ENCODE data around the gene UQCRFS1.

UQCRFS1 gene

DNA sequence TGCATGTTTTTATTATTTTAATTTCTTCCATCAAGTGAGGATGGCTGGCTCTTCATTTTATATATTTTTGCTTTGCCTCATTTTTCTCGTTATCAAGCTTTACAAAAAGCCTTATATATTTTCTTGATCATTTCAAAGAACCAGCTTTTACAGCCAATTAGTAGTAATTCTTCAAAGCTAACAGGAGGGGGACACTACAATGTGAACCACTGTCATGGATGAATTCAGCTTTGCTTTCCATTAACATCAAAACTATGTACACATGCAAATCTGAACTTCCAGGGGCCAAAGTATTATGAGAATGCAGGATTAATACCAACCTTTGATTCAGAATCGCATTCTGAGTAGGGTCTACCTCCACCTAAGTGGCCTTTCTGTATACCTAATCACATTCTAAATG is 11.1 kb downstream of the UQCRFS1 start:
- no peak overlapping the region for H3K27ac ChIP-seq (ENCODE audit: low read depth in 2 of 2, low read length in 2 of 2)
- H3K9me3 ChIP-seq (ENCODE audit: control insufficient read depth in 2 of 2, low read length in 2 of 2) = no peaks in the 10 kb centered on the region
- no peaks in the 10 kb centered on the region for H3K4me1 ChIP-seq (ENCODE audit: control insufficient read depth in 2 of 2, insufficient read depth in 2 of 2, low read length in 2 of 2)
- H3K4me3 ChIP-seq (ENCODE audit: low read length in 2 of 2) = no peak overlapping the region
- H3K36me3 ChIP-seq (ENCODE audit: control insufficient read depth in 2 of 2, insufficient read depth in 2 of 2, low read length in 2 of 2) = peaks cover 13 to 14% of the 10 kb centered on the region in 2 donors
- no peaks in the 10 kb centered on the region for H3K27me3 ChIP-seq (ENCODE audit: control insufficient read depth in 2 of 2, insufficient read depth in 2 of 2, low read length in 2 of 2)
- no peak overlapping the region for H3K9ac ChIP-seq (ENCODE audit: low read depth in 1 of 2, low read length in 2 of 2)

DNA sequence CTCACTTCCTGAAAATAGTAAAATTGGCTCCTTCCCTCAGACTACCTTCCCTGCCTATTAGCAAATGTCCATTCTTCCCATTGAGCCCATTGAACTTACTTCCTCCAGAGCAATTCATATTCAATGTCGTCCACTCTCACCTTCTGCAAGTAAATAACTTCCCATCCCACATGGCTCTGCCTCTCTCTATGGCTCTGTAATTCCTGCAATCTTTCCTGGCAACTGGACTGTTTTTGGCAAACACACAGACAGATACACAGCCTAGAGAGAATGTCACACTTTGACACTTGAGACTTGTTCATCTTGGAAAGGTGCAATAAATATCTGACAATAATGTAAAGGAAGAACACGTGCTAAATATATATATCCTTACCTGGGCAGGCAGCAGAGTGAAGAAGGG is 18.3 kb downstream of the UQCRFS1 start:
- H3K36me3 ChIP-seq (ENCODE audit: control insufficient read depth in 2 of 2, insufficient read depth in 2 of 2, low read length in 2 of 2) = no peaks in the 10 kb centered on the region
- H3K27me3 ChIP-seq (ENCODE audit: control insufficient read depth in 2 of 2, insufficient read depth in 2 of 2, low read length in 2 of 2) = no peaks in the 10 kb centered on the region

DNA sequence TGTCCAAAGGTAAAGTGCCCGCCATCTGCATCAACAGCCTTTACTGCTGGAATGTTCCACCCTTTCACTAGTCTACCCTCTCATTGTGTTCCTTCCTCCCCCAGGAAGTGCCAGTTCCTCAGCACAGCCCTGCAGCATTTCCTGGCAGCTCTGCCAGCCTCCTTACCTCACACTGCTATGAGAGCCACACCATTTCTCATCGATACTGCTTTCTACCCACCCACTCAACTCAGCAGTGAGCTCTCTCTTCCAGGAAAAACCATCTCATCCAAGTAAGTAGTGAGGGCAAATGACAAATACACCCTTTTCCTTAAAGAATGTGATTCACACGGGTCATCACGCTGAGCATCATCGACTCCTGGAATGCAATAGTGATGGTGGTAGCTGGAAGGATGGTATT is 19.8 kb downstream of the UQCRFS1 start:
- Histone ChIP-seq H3K4me1 (ENCODE audit: control insufficient read depth in 2 of 2, insufficient read depth in 2 of 2, low read length in 2 of 2) (no peaks in the 10 kb centered on the region), H3K9ac (ENCODE audit: low read depth in 1 of 2, low read length in 2 of 2) (no peak overlapping the region), H3K36me3 (ENCODE audit: control insufficient read depth in 2 of 2, insufficient read depth in 2 of 2, low read length in 2 of 2) (no peaks in the 10 kb centered on the region), H3K4me3 (ENCODE audit: low read length in 2 of 2) (no peak overlapping the region), H3K9me3 (ENCODE audit: control insufficient read depth in 2 of 2, low read length in 2 of 2) (no peaks in the 10 kb centered on the region), H3K27me3 (ENCODE audit: control insufficient read depth in 2 of 2, insufficient read depth in 2 of 2, low read length in 2 of 2) (no peaks in the 10 kb centered on the region), H3K27ac (ENCODE audit: low read depth in 2 of 2, low read length in 2 of 2) (no peak overlapping the region)

More for the DNA sequence above, 18.3 kb downstream of the UQCRFS1 start:
- Histone ChIP-seq H3K4me3 (ENCODE audit: low read length in 2 of 2) (no peak overlapping the region), H3K9ac (ENCODE audit: low read depth in 1 of 2, low read length in 2 of 2) (no peak overlapping the region), H3K4me1 (ENCODE audit: control insufficient read depth in 2 of 2, insufficient read depth in 2 of 2, low read length in 2 of 2) (no peaks in the 10 kb centered on the region), H3K27ac (ENCODE audit: low read depth in 2 of 2, low read length in 2 of 2) (no peak overlapping the region), H3K9me3 (ENCODE audit: control insufficient read depth in 2 of 2, low read length in 2 of 2) (no peaks in the 10 kb centered on the region)

DNA sequence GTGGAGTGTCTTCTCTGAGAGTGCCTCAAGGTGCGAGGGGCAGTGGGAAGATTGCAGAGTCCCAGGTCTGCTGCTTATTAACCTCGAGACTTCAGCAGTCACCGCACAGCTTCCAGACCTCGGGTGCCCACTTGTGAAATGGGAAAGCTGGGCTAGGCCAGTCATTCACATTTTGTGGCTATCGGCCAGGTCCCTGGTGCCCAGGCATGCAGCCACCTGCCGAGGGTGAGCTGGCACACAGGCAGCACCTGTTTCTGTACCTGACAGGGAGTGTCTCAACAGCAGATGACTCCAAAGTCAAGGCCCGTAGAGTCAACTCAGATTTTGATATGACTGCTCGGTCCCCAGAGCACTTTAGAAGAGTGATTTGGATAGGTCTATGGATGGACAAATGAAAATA is 21.9 kb downstream of the UQCRFS1 start:
- no peaks in the 10 kb centered on the region for H3K27me3 ChIP-seq (ENCODE audit: control insufficient read depth in 2 of 2, insufficient read depth in 2 of 2, low read length in 2 of 2)

DNA sequence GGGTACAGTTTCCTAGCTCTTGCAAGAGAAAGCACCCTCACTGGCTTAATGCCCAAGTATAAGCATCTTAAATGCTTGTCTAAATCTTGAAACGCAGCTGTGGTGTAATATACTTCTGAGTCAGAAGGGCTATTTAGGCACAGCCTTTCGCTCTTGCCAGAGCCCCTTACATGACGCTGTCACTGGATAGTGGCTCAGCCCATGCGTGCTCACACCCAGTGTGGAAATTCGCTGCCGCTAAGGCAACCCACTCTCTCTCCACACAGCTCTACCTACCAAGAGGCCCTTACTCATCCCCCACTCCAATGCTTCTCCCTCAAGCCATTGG is 24.0 kb downstream of the UQCRFS1 start:
- Histone ChIP-seq H3K9me3 (ENCODE audit: control insufficient read depth in 2 of 2, low read length in 2 of 2) (no peaks in the 10 kb centered on the region), H3K9ac (ENCODE audit: low read depth in 1 of 2, low read length in 2 of 2) (no peak overlapping the region), H3K36me3 (ENCODE audit: control insufficient read depth in 2 of 2, insufficient read depth in 2 of 2, low read length in 2 of 2) (no peaks in the 10 kb centered on the region), H3K27ac (ENCODE audit: low read depth in 2 of 2, low read length in 2 of 2) (no peak overlapping the region), H3K4me3 (ENCODE audit: low read length in 2 of 2) (no peak overlapping the region), H3K4me1 (ENCODE audit: control insufficient read depth in 2 of 2, insufficient read depth in 2 of 2, low read length in 2 of 2) (no peaks in the 10 kb centered on the region), H3K27me3 (ENCODE audit: control insufficient read depth in 2 of 2, insufficient read depth in 2 of 2, low read length in 2 of 2) (no peaks in the 10 kb centered on the region)

More for the DNA sequence above, 21.9 kb downstream of the UQCRFS1 start:
- Histone ChIP-seq H3K9ac (ENCODE audit: low read depth in 1 of 2, low read length in 2 of 2) (no peak overlapping the region), H3K9me3 (ENCODE audit: control insufficient read depth in 2 of 2, low read length in 2 of 2) (no peaks in the 10 kb centered on the region), H3K4me1 (ENCODE audit: control insufficient read depth in 2 of 2, insufficient read depth in 2 of 2, low read length in 2 of 2) (no peaks in the 10 kb centered on the region), H3K27ac (ENCODE audit: low read depth in 2 of 2, low read length in 2 of 2) (no peak overlapping the region), H3K36me3 (ENCODE audit: control insufficient read depth in 2 of 2, insufficient read depth in 2 of 2, low read length in 2 of 2) (no peaks in the 10 kb centered on the region), H3K4me3 (ENCODE audit: low read length in 2 of 2) (no peak overlapping the region)

DNA sequence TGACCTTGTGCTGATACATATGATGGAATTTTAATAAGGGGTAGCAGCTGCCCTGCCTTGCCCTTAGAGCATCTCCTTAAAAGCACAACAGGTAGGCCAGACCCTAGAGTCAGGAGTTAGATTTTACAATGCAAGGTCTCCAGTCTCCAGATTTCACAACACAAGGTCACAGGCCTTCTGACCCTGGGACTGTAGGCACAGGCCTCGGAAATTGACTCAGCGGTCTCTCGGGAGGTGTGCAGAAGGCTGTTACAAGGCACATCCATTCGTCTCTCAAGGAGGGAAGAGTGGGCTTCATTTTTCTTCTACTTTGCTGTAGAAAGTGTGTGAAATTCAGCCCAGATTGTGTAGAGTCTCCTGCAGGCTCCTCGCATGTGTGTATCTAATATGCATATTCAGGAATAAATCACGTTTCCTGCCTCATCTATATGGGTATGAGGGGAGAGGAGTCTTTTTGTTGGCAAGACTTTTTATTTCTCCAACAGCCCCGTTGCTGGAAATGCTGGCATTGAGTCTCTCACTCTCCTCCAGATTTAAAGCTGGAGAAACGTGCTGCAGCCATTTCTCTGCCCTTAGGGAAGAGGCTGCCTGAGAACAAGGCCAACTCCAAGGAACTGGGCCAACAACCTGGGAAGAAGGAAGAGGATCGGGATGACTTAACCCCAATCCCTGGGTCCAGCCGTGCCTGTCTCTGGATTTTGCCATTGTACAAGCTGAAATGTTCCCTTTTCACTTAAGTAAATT is 24.5 kb downstream of the UQCRFS1 start:
- no peaks in the 10 kb centered on the region for H3K27me3 ChIP-seq (ENCODE audit: control insufficient read depth in 2 of 2, insufficient read depth in 2 of 2, low read length in 2 of 2)
- H3K9me3 ChIP-seq (ENCODE audit: control insufficient read depth in 2 of 2, low read length in 2 of 2) = no peaks in the 10 kb centered on the region
- no peak overlapping the region for H3K9ac ChIP-seq (ENCODE audit: low read depth in 1 of 2, low read length in 2 of 2)
- no peaks in the 10 kb centered on the region for H3K4me1 ChIP-seq (ENCODE audit: control insufficient read depth in 2 of 2, insufficient read depth in 2 of 2, low read length in 2 of 2)
- no peak overlapping the region for H3K4me3 ChIP-seq (ENCODE audit: low read length in 2 of 2)
- no peaks in the 10 kb centered on the region for H3K36me3 ChIP-seq (ENCODE audit: control insufficient read depth in 2 of 2, insufficient read depth in 2 of 2, low read length in 2 of 2)
- no peak overlapping the region for H3K27ac ChIP-seq (ENCODE audit: low read depth in 2 of 2, low read length in 2 of 2)

DNA sequence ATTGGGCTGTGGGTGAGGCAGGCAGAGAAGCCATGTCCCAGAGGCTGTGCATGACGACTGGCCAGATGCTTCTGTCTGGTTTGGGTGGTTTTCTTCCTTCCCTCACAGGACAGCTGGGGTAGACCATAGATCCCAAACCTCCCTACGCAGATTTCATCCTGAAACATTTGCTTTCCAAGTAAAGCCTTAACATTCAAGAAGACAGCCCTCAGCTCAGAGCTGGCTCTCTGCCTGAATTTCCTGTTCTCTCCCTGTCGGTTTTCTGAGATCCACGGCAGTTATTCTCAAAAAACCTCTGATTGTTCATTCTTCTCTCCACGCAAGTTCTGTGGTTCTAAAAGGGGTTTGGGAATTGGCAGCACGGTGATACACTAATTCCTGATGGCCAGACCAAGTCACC is 25.3 kb downstream of the UQCRFS1 start:
- no peak overlapping the region for H3K9ac ChIP-seq (ENCODE audit: low read depth in 1 of 2, low read length in 2 of 2)
- no peaks in the 10 kb centered on the region for H3K9me3 ChIP-seq (ENCODE audit: control insufficient read depth in 2 of 2, low read length in 2 of 2)
- no peak overlapping the region for H3K27ac ChIP-seq (ENCODE audit: low read depth in 2 of 2, low read length in 2 of 2)
- H3K4me1 ChIP-seq (ENCODE audit: control insufficient read depth in 2 of 2, insufficient read depth in 2 of 2, low read length in 2 of 2) = no peaks in the 10 kb centered on the region
- H3K27me3 ChIP-seq (ENCODE audit: control insufficient read depth in 2 of 2, insufficient read depth in 2 of 2, low read length in 2 of 2) = no peaks in the 10 kb centered on the region
- H3K36me3 ChIP-seq (ENCODE audit: control insufficient read depth in 2 of 2, insufficient read depth in 2 of 2, low read length in 2 of 2) = no peaks in the 10 kb centered on the region
- H3K4me3 ChIP-seq (ENCODE audit: low read length in 2 of 2) = no peak overlapping the region

DNA sequence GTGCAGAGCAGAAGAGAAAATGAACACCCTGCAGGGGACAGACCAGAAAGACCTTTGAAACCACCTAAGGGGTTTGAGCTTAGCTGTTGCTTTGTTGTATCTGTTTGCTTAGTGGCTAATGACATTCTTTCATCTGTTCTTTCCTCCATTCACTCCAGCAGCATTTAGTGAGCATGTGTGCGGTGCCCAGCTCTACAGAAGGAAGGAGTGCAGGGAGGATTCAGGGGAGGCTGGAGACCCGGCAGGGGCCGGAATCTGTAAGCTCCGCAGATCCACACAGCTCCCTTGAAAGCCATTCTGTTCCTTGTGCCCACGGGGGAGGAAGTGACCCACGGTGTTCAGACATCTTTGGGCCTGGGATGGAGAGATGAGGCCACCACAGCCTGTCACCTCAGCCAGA is 27.5 kb downstream of the UQCRFS1 start:
- Histone ChIP-seq H3K9ac (ENCODE audit: low read depth in 1 of 2, low read length in 2 of 2) (no peak overlapping the region), H3K27ac (ENCODE audit: low read depth in 2 of 2, low read length in 2 of 2) (no peak overlapping the region), H3K27me3 (ENCODE audit: control insufficient read depth in 2 of 2, insufficient read depth in 2 of 2, low read length in 2 of 2) (no peaks in the 10 kb centered on the region), H3K9me3 (ENCODE audit: control insufficient read depth in 2 of 2, low read length in 2 of 2) (no peaks in the 10 kb centered on the region), H3K4me3 (ENCODE audit: low read length in 2 of 2) (no peak overlapping the region), H3K36me3 (ENCODE audit: control insufficient read depth in 2 of 2, insufficient read depth in 2 of 2, low read length in 2 of 2) (no peaks in the 10 kb centered on the region), H3K4me1 (ENCODE audit: control insufficient read depth in 2 of 2, insufficient read depth in 2 of 2, low read length in 2 of 2) (no peaks in the 10 kb centered on the region)

DNA sequence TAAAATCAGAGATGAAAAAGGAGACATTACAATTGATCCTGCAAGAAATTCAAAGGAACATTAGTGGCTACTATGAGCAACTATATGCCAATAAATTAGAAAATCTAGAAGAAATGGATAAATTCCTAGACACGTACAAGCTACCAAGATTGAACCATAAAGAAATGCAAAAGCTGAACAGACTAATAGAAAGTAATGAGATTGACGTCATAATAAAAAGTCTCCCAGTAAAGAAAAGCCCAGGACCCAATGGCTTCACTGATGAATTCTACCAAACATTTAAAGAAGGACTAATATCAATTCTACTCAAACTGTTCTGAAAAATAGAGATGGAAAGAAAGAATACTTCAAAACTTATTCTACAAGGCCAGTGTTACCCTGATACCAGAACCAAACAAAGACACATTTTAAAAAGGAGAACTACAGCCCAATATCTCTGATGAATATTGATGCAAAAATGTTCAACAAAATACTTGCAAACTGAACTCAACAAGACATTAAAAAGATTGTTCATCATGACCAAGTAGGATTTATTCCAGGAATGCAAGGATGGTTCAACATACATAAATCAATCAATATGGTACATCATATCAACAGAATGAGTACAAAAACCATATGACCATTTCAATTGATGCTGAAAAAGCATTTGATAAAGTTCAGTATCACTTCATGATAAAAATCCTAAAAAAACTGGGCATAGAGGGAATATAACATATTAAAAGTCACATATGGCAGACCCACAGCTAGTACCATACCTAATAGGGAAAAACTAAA is 35.8 kb downstream of the UQCRFS1 start:
- H3K4me1 ChIP-seq (ENCODE audit: control insufficient read depth in 2 of 2, insufficient read depth in 2 of 2, low read length in 2 of 2) = no peaks in the 10 kb centered on the region
- H3K9me3 ChIP-seq (ENCODE audit: control insufficient read depth in 2 of 2, low read length in 2 of 2) = peaks cover 4 to 5% of the 10 kb centered on the region in 2 donors
- H3K9ac ChIP-seq (ENCODE audit: low read depth in 1 of 2, low read length in 2 of 2) = no peak overlapping the region
- no peaks in the 10 kb centered on the region for H3K27me3 ChIP-seq (ENCODE audit: control insufficient read depth in 2 of 2, insufficient read depth in 2 of 2, low read length in 2 of 2)
- H3K27ac ChIP-seq (ENCODE audit: low read depth in 2 of 2, low read length in 2 of 2) = no peak overlapping the region
- no peak overlapping the region for H3K4me3 ChIP-seq (ENCODE audit: low read length in 2 of 2)
- H3K36me3 ChIP-seq (ENCODE audit: control insufficient read depth in 2 of 2, insufficient read depth in 2 of 2, low read length in 2 of 2) = no peaks in the 10 kb centered on the region

DNA sequence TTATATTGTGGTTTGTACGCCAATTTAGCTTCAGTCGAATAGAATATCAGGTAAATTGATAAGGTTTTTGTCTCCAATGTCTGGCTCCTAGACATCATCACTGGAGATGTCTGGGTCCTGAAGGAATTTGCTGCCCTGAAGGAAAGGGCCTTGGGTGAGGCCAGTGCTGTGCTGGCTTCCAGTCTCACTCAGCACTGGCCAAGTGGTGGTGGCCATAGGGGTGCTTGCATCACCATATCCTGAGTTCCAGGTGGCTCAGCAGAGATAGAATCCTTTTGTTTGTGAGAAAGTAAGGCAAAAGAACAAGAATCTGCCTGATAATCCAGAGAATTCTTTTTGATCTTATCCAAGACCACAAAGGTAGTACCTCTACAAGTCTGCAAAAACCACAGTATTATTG is 39.1 kb downstream of the UQCRFS1 start:
- H3K4me3 ChIP-seq (ENCODE audit: low read length in 2 of 2) = no peak overlapping the region
- H3K36me3 ChIP-seq (ENCODE audit: control insufficient read depth in 2 of 2, insufficient read depth in 2 of 2, low read length in 2 of 2) = no peaks in the 10 kb centered on the region
- no peaks in the 10 kb centered on the region for H3K4me1 ChIP-seq (ENCODE audit: control insufficient read depth in 2 of 2, insufficient read depth in 2 of 2, low read length in 2 of 2)
- peaks cover 6 to 7% of the 10 kb centered on the region in 2 donors for H3K9me3 ChIP-seq (ENCODE audit: control insufficient read depth in 2 of 2, low read length in 2 of 2)
- no peaks in the 10 kb centered on the region for H3K27me3 ChIP-seq (ENCODE audit: control insufficient read depth in 2 of 2, insufficient read depth in 2 of 2, low read length in 2 of 2)
- no peak overlapping the region for H3K27ac ChIP-seq (ENCODE audit: low read depth in 2 of 2, low read length in 2 of 2)
- H3K9ac ChIP-seq (ENCODE audit: low read depth in 1 of 2, low read length in 2 of 2) = no peak overlapping the region

Measured in mucosa of rectum (tissue), 2 donors.